ENCODE measurements around the gene SBDS. TPM values are rescaled to one million over a fixed set of nuclear protein-coding genes. Genes with fewer than 3 reads are reported as not detected.
"Not testable (repeated sequence)": the region's sequence is repeated elsewhere in the genome, so short reads cannot be mapped to it uniquely, and the experiment has no call there.

The SBDS gene
- total RNA-seq, 2 experiments from 2014 or later: 43.2 to 100 TPM

GRCh38 chr7:67000601-67001258, 5.3 kb upstream of the SBDS start:
- intact Hi-C loops (cut with micrococcal nuclease; ENCODE audit: unreplicated experiment): loop anchor here (10.0 kb wide), 1 partner anchor 176 kb away; no protein-coding TSS in a partner anchor

GRCh38 chr7:66996444-66997191, 1.2 kb upstream of the SBDS start, which contains the start of gene TYW1:
Gene TYW1, plus strand, starts transcription at chr7:66996833. Its CDS starts 146 bp downstream, at chr7:66996979.
- Histone ChIP-seq H3K79me2 (ENCODE audit: insufficient read depth, low read depth, low read length) (peaks cover 44% of the 10 kb centered on the region), H2AFZ (ENCODE audit: low read length) (peak within 1 kb of the TSS; percentile 81), H3K4me2 (ENCODE audit: low read length) (peak within 1 kb of the TSS; percentile 97), H3K4me1 (ENCODE audit: insufficient read depth, low read length, poor library complexity, severe bottlenecking) (peaks cover 23% of the 10 kb centered on the region), H3K27ac (ENCODE audit: low read depth, low read length, poor library complexity, severe bottlenecking) (peak within 1 kb of the TSS; percentile 67), H3K36me3 (ENCODE audit: insufficient read depth, low read length) (peaks cover 21% of the 10 kb centered on the region), H3K4me3 (ENCODE audit: low read depth, low read length, poor library complexity, severe bottlenecking) (peak within 1 kb of the TSS; percentile 87)
- H3K9me3 ChIP-seq (ENCODE audit: low read length); BruUV-seq (replicated peaks); CTCF ChIA-PET (ENCODE audit: unreplicated experiment); H3K9me2 ChIP-seq (ENCODE audit: insufficient read depth, low read length); H4K20me1 ChIP-seq (ENCODE audit: insufficient read depth, low read length): not testable (repeated sequence)
- DNase-seq (ENCODE audit: low spot score): peak; percentile 98
- intact Hi-C loops (cut with micrococcal nuclease; ENCODE audit: unreplicated experiment): loop anchor here (5.0 to 10.0 kb wide), 4 partner anchors 254 to 882 kb away; partner anchors contain the start of genes CRCP and RABGEF1
- POLR2A ChIA-PET: interaction anchor here (3.6 kb wide), 1 partner anchor 152 kb away, joined by 11 read pairs; no protein-coding TSS in a partner anchor

More at GRCh38 chr7:67000601-67001258, 5.3 kb upstream of the SBDS start:
- peaks cover 16% of the 10 kb centered on the region for H3K79me2 ChIP-seq (ENCODE audit: insufficient read depth, low read depth, low read length)
- H3K9me3 ChIP-seq (ENCODE audit: low read length); H3K4me3 ChIP-seq (ENCODE audit: low read depth, low read length, poor library complexity, severe bottlenecking); H4K20me1 ChIP-seq (ENCODE audit: insufficient read depth, low read length); H3K4me2 ChIP-seq (ENCODE audit: low read length); H2AFZ ChIP-seq (ENCODE audit: low read length); H3K9me2 ChIP-seq (ENCODE audit: insufficient read depth, low read length); CTCF ChIA-PET (ENCODE audit: unreplicated experiment); H3K27ac ChIP-seq (ENCODE audit: low read depth, low read length, poor library complexity, severe bottlenecking); POLR2A ChIA-PET; H3K4me1 ChIP-seq (ENCODE audit: insufficient read depth, low read length, poor library complexity, severe bottlenecking); BruUV-seq (replicated peaks): not testable (repeated sequence)
- DNase-seq (ENCODE audit: low spot score): peak; percentile 39
- H3K36me3 ChIP-seq (ENCODE audit: insufficient read depth, low read length): peaks cover 16% of the 10 kb centered on the region
- TF ChIP-seq CTCF (conservative IDR thresholded peaks at IDR 0.05; ENCODE audit: low read length): peak; percentile 61

GRCh38 chr7:66994691-66995049, 716 bp downstream of the SBDS start:
- H3K4me2 ChIP-seq (ENCODE audit: low read length): peak overlapping the region; percentile 68
- TF ChIP-seq CTCF (conservative IDR thresholded peaks at IDR 0.05; ENCODE audit: low read length): peak; percentile 69
- H3K9me3 ChIP-seq (ENCODE audit: low read length); BruUV-seq (replicated peaks); H4K20me1 ChIP-seq (ENCODE audit: insufficient read depth, low read length); CTCF ChIA-PET (ENCODE audit: unreplicated experiment); H3K9me2 ChIP-seq (ENCODE audit: insufficient read depth, low read length): not testable (repeated sequence)
- H3K4me3 ChIP-seq (ENCODE audit: low read depth, low read length, poor library complexity, severe bottlenecking): peak overlapping the region; percentile 87
- peaks cover 23% of the 10 kb centered on the region for H3K4me1 ChIP-seq (ENCODE audit: insufficient read depth, low read length, poor library complexity, severe bottlenecking)
- H3K27ac ChIP-seq (ENCODE audit: low read depth, low read length, poor library complexity, severe bottlenecking): peak overlapping the region; percentile 76
- peaks cover 44% of the 10 kb centered on the region for H3K79me2 ChIP-seq (ENCODE audit: insufficient read depth, low read depth, low read length)
- peak overlapping the region; percentile 68 for H2AFZ ChIP-seq (ENCODE audit: low read length)
- peaks cover 36% of the 10 kb centered on the region for H3K36me3 ChIP-seq (ENCODE audit: insufficient read depth, low read length)
- intact Hi-C loops (cut with micrococcal nuclease; ENCODE audit: unreplicated experiment): loop anchor here (1.0 to 10.0 kb wide), 7 partner anchors 74 to 880 kb away; partner anchors contain the start of genes CRCP, RABGEF1 and TMEM248
- POLR2A ChIA-PET: interaction anchor here (3.6 kb wide), 1 partner anchor 150 kb away, joined by 11 read pairs; no protein-coding TSS in a partner anchor
- DNase-seq (ENCODE audit: low spot score): peak; percentile 70

- peak overlapping the region; percentile 87 for H3K4me3 ChIP-seq (ENCODE audit: low read depth, low read length, poor library complexity, severe bottlenecking)
- H3K9me2 ChIP-seq (ENCODE audit: insufficient read depth, low read length); H2AFZ ChIP-seq (ENCODE audit: low read length); H3K9me3 ChIP-seq (ENCODE audit: low read length); H4K20me1 ChIP-seq (ENCODE audit: insufficient read depth, low read length); CTCF ChIA-PET (ENCODE audit: unreplicated experiment); DNase-seq (ENCODE audit: low spot score): not testable (repeated sequence)
- BruUV-seq (replicated peaks): TSS peak; percentile 76
- intact Hi-C loops (cut with micrococcal nuclease; ENCODE audit: unreplicated experiment): loop anchor here (2.0 to 10.0 kb wide), 4 partner anchors 73 to 879 kb away; partner anchors contain the start of genes CRCP and TMEM248
- H3K27ac ChIP-seq (ENCODE audit: low read depth, low read length, poor library complexity, severe bottlenecking): peak overlapping the region; percentile 36
- POLR2A ChIA-PET: interaction anchor here (0.7 to 3.6 kb wide), 3 partner anchors 149 to 360 kb away, joined by 3 to 11 read pairs (median 4); no protein-coding TSS in a partner anchor
- H3K4me1 ChIP-seq (ENCODE audit: insufficient read depth, low read length, poor library complexity, severe bottlenecking): peaks cover 23% of the 10 kb centered on the region
- H3K36me3 ChIP-seq (ENCODE audit: insufficient read depth, low read length): peaks cover 37% of the 10 kb centered on the region
- H3K79me2 ChIP-seq (ENCODE audit: insufficient read depth, low read depth, low read length): peaks cover 44% of the 10 kb centered on the region
- H3K4me2 ChIP-seq (ENCODE audit: low read length): peak overlapping the region; percentile 68
Measured at GRCh38 chr7:66994051-66994450, 1.3 kb downstream of the SBDS start.

- H3K27ac ChIP-seq (ENCODE audit: low read depth, low read length, poor library complexity, severe bottlenecking); H3K4me3 ChIP-seq (ENCODE audit: low read depth, low read length, poor library complexity, severe bottlenecking); intact Hi-C loops (cut with micrococcal nuclease; ENCODE audit: unreplicated experiment); H4K20me1 ChIP-seq (ENCODE audit: insufficient read depth, low read length); CTCF ChIA-PET (ENCODE audit: unreplicated experiment); H2AFZ ChIP-seq (ENCODE audit: low read length); POLR2A ChIA-PET; H3K9me2 ChIP-seq (ENCODE audit: insufficient read depth, low read length); BruUV-seq (replicated peaks); H3K4me2 ChIP-seq (ENCODE audit: low read length); DNase-seq (ENCODE audit: low spot score); H3K9me3 ChIP-seq (ENCODE audit: low read length): not testable (repeated sequence)
- Histone ChIP-seq H3K4me1 (ENCODE audit: insufficient read depth, low read length, poor library complexity, severe bottlenecking) (peaks cover 15% of the 10 kb centered on the region), H3K79me2 (ENCODE audit: insufficient read depth, low read depth, low read length) (peaks cover 22% of the 10 kb centered on the region), H3K36me3 (ENCODE audit: insufficient read depth, low read length) (peaks cover 64% of the 10 kb centered on the region)
Measured at GRCh38 chr7:66989552-66989951, 5.8 kb downstream of the SBDS start.

Measured in OCI-LY7 (cell line).